ENCODE results near the gene BBLN.
A peak's percentile ranks its signal among the peaks of the same experiment; 100 is the strongest.

The BBLN gene

DNA sequence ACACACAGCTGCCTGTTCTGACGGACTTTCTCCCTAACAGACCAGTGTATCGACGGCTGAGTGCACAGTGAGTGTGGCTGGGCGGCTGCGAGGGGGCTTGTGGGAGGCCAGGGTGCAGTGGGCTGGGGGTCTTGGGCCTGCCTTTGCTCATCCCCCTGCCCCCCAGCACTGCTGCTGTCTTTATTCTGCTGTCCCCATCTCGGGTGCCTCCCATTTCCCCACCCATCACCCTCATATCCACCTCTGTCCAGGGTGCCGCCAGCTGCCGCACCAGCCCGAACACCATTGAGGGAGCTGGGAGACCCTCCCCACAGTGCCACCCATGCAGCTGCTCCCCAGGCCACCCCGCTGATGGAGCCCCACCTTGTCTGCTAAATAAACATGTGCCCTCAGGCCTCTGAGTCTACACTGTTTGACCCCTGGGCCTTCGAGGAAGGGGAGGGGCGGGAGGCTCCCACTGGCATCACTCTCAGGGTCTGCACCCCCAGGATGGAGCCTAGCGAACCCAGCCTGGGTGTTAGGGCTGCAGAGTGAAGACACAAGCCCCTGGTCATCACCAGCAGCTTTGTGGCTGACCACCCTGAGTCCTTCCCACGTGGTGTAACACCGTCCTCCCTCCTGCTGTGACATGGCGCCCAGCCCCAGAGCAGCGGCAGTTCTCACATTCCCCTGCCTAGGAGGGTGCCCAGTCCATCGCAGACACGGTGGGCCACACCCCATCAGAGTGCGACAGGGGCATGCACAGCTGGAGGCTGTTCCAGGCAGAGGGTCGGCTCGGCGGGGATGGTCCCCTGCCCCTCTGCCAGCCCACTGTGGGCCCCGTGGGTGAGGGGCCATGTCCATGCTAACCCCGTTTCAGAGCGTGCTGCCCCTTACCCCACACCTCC lies 6.8 kb upstream of the BBLN start:
- TF ChIP-seq, protein P1, sequence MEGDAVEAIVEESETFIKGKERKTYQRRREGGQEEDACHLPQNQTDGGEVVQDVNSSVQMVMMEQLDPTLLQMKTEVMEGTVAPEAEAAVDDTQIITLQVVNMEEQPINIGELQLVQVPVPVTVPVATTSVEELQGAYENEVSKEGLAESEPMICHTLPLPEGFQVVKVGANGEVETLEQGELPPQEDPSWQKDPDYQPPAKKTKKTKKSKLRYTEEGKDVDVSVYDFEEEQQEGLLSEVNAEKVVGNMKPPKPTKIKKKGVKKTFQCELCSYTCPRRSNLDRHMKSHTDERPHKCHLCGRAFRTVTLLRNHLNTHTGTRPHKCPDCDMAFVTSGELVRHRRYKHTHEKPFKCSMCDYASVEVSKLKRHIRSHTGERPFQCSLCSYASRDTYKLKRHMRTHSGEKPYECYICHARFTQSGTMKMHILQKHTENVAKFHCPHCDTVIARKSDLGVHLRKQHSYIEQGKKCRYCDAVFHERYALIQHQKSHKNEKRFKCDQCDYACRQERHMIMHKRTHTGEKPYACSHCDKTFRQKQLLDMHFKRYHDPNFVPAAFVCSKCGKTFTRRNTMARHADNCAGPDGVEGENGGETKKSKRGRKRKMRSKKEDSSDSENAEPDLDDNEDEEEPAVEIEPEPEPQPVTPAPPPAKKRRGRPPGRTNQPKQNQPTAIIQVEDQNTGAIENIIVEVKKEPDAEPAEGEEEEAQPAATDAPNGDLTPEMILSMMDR (conservative IDR thresholded peaks at IDR 0.05; ENCODE audit: low read depth, low read length): no peak
- no peak overlapping the region for H3K4me3 ChIP-seq (ENCODE audit: low read length)
- DNase-seq (ENCODE audit: low read depth): no peak

DNA sequence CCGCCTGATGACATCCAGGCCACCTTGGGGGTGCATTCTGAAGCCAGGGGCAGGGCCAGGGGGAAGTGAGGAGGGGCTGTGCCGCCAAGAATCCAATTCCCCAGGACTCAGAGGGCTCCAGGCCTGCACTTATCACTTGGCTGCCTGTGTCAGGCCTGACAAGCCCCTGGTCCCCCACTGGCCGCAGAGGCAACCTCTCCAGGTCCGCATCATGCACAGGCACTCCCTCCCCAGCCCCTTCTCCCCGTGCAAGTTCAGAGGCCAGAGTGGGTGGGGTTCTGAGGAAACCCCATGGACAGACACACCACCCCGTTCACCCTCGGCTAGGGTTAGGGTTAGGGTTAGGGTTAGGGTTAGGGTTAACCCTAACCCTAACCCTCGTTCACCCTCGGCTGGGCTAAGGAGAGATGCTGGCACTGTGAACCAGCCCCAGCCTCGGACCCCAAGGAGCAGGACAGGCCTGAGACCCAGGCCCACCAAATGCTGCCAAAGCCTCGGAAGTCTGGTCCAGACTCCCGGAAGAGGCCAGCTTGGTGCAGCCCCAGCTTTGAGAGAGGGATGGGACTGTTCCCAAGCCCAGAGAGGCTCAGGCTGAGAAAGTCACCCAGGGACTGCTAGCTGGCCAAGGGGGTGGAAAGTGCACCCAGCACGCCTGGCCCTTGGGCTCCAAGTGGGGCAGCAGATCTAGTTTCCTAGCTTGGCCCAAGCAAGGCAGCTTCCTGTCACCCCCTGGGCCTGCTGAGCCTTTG lies 5.9 kb upstream of the BBLN start:
- TF ChIP-seq, protein P1 (conservative IDR thresholded peaks at IDR 0.05; ENCODE audit: low read depth, low read length): no peak
- DNase-seq (ENCODE audit: low read depth): no peak
- no peak overlapping the region for H3K4me3 ChIP-seq (ENCODE audit: low read length)

DNA sequence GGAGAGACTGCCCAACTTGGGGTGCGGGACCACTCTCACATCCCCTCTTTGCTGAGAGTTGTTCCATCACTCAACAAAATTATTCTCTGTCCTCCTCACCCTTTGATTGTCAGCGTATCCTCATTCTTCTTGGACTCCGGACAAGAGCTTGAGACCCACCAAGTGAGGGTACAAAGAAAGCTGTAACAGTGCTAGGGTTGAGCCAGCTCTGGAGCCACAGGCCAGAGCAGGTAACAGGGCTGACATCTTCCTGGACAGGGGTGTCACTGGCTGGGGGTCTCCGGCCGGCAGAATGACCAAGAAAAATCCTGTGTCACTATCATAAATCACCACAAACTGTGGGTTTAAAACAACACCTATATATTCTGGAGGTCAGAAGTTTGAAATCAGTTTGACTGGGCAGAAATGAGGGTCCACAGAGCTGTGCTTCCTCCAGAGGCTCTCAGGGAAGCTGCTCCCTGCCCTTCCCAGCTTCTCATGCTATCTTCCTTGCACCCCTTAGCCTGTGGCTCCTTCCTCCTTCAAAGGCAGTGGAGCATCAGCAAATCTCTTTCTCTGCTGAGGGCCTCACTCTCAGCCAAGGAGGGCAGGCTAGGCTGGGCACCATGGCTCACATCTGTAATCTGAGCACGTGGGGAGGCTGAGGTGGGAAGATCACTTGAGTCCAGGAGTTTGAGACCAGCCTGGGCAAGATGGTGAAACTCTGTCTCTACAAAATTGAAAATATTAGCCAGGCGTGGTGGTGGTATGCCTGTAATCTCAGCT lies 4.1 kb upstream of the BBLN start:
- no peak overlapping the region for H3K4me3 ChIP-seq (ENCODE audit: low read length)
- DNase-seq (ENCODE audit: low read depth): no peak
- TF ChIP-seq, protein P1 (conservative IDR thresholded peaks at IDR 0.05; ENCODE audit: low read depth, low read length): no peak

DNA sequence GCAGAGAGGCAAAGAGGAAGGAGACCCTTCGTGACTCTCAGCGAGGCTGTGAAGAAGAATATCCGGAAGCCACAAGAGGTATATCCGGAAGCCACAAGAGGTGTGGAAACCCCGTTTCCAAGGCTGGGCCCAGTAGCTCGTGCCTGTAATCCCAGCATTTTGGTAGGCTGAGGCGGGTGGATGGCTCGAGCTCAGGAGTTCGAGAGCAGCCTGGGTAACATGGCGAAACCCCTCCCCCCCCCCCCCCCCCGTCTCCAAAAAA lies 612 bp upstream of the BBLN start:
- TF ChIP-seq, protein P1 (conservative IDR thresholded peaks at IDR 0.05; ENCODE audit: low read depth, low read length): no peak
- H3K4me3 ChIP-seq (ENCODE audit: low read length): peak overlapping the region; percentile 41
- no peak for DNase-seq (ENCODE audit: low read depth)

DNA sequence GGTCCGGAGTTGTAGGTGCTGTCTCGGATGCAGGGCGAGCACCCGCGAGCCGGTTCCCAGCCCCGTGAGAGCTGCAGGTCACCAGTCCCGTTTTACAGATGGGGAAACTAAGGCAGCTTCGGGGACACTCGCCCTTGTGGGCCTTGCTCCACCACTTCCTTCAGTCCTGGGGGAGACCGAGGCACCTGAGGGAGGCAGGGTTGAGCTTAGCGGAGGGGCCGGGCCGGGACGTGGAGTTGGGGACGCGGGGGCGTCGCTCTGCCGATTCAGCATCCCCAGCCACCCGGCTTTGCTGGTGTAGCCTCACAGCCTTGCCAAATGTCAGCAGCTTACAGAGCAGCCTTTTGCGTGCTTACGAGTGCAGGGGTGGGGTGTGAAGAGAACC lies 530 bp downstream of the BBLN start:
- DNase-seq (ENCODE audit: low read depth): no peak

DNA sequence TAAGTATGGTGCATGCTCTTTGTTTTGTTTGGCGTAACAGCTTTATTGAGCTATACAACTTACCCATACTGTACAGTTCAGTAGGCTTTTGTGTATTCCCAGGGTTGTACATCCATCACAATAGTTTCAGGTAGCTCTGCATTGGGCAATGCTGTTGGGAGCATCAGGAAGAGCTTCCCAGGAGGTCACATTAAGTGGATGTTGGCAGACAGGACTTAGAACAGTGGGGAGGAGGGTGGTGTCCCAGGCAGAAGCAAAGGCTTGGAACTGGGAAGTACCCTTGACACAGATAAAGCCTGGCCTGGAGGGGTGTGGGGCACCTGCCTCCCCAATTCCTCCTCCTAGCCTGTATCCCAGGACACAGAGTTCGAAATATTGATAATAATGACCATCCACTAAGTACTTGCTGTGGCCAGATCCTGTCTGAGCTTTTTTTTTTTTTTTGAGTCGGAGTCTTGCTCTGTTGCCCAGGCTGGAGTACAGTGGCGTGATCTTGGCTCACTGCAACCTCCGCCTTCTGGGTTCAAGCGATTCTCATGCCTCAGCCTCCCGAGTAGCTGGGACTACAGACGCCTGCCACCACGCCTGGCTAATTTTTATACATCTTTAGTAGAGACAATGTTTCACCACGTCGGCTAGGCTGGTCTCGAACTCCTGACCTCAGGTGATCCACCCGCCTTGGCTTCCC lies 1.3 kb downstream of the BBLN start:
- DNase-seq (ENCODE audit: low read depth): no peak
- TF ChIP-seq, protein P1 (conservative IDR thresholded peaks at IDR 0.05; ENCODE audit: low read depth, low read length): no peak
- peak overlapping the region; percentile 83 for H3K4me3 ChIP-seq (ENCODE audit: low read length)

More for the DNA sequence above, 530 bp downstream of the BBLN start:
- TF ChIP-seq, protein P1 (conservative IDR thresholded peaks at IDR 0.05; ENCODE audit: low read depth, low read length): no peak
- H3K4me3 ChIP-seq (ENCODE audit: low read length): peak overlapping the region; percentile 83
